Measurements from ENCODE around the gene RBM10.

Gene RBM10

DNA sequence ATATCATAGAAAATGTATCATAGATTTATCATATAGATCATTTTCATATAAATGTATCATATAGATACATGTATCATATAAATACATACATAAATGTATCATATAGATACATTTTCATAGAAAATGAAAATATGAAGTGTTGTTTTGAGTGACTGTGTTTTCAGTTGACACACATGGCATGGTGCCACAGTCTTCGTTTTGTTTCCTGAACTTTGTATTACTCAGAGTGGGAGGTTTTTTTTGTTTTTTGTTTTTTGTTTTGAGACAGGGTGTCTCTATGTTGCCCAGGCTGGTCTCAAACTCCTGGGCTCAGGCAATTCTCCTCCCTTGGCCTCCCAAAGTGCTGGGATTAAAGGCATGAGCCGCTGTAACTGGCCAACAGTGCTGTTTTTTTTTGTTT lies 3.9 kb downstream of the RBM10 start:
- no peak overlapping the region for H3K4me3 Mint-ChIP-seq
- no peaks in the 10 kb centered on the region for H3K27me3 Mint-ChIP-seq (ENCODE audit: low read depth, poor library complexity)
- H3K9me3 Mint-ChIP-seq, result peaks cover 56% of the 10 kb centered on the region
- no peak overlapping the region for H3K27ac Mint-ChIP-seq
- peaks cover 50% of the 10 kb centered on the region for H3K36me3 Mint-ChIP-seq (ENCODE audit: low read depth)
- no peak for TF ChIP-seq CTCF (IDR thresholded peaks at IDR 0.05)
- peaks cover 25% of the 10 kb centered on the region for H3K4me1 Mint-ChIP-seq
- DNase-seq, result no peak

DNA sequence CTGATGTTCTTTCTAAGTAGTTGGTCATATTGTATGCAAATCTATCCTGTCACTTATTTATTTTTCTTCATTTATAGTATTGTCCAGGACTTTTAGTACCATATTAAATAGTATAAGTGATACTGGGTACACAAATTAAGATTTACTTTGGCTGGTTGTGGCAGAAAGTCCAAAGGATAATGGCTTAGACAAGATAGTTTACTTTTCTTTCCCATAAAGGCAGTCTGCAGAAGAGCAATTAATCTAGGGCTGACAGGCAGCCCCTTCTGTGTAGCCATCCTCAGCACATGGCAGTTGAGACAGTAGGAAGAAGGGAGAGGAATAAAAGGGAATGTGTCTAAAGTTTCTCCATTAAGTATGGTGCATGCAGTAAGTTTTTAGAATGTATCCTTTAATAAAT lies 6.4 kb downstream of the RBM10 start:
- no peak for TF ChIP-seq CTCF (IDR thresholded peaks at IDR 0.05)
- H3K27me3 Mint-ChIP-seq (ENCODE audit: low read depth, poor library complexity), result no peaks in the 10 kb centered on the region
- H3K9me3 Mint-ChIP-seq, result peaks cover 60% of the 10 kb centered on the region
- peaks cover 16% of the 10 kb centered on the region for H3K4me1 Mint-ChIP-seq
- H3K4me3 Mint-ChIP-seq, result no peak overlapping the region
- no peak for DNase-seq
- no peak overlapping the region for H3K27ac Mint-ChIP-seq
- H3K36me3 Mint-ChIP-seq (ENCODE audit: low read depth), result peaks cover 65% of the 10 kb centered on the region

DNA sequence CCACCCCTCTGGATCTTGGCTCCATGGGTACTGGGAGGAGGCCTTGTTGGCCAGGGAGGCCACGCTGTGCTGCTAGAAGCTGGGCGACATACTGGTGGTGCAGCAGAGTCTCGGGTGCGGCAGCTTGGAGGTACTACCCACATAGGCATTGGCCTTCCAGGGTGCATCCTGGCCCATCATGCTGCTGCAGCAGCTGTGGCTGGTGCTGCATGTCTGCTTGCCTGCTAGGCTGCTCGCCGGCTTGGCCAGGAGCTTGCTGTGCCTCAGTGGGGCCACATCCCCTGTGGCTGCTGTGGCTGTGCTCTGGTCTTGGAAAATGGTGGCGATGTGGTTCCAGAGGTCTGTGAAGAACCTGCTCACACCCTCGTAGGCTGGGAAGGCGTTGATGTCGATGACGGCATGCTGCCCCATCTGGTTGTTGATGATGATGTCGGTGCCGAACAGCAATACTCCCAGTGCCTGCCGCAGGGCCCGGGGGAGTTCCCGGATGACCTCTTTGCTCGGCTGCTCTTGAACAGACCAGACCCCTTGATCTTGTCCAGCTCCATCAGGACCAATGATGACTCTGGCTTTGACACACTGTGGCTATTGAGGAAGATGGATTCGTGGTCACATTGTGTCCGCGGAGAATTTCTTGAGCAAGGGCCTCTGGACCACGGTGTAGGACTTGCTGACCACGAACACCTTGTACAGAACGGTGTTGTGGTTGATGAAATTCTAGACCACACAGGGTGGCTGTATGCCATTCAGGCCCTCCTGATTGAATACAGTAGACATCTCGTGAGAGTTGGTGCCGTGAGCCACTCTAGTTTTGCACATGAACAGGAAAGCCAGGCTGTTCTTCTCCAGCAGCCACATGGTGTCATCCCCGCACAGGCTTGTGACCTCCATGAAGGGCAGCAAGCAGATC lies 11.8 kb downstream of the RBM10 start:
- DNase-seq, result no peak
- peaks cover 76% of the 10 kb centered on the region for H3K36me3 Mint-ChIP-seq (ENCODE audit: low read depth)
- no peak overlapping the region for H3K27ac Mint-ChIP-seq
- TF ChIP-seq CTCF (IDR thresholded peaks at IDR 0.05), result no peak
- no peaks in the 10 kb centered on the region for H3K27me3 Mint-ChIP-seq (ENCODE audit: low read depth, poor library complexity)
- H3K4me3 Mint-ChIP-seq, result no peak overlapping the region
- no peaks in the 10 kb centered on the region for H3K4me1 Mint-ChIP-seq
- peaks cover 75% of the 10 kb centered on the region for H3K9me3 Mint-ChIP-seq

DNA sequence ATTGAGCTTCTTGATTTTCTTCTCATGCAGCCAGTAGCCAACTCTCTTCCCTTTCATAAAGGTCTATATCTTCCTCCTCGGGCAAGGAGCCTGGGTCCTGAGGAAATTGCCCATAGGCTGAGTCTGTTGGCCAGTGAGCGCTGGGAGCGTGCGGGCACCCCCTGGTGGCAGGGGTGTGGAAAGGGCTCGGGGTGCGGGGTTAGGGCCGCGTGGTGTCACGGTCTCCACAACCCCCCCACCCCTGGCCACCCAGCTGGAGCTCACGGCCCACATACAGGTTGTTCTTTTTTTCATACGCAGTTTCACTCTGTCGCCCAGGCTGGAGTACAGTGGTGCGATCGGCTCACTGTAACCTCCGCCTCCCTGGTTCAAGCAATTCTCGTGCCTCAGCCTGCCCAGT lies 13.1 kb downstream of the RBM10 start:
- H3K27me3 Mint-ChIP-seq (ENCODE audit: low read depth, poor library complexity), result peaks cover 3% of the 10 kb centered on the region
- no peak overlapping the region for H3K27ac Mint-ChIP-seq
- H3K4me3 Mint-ChIP-seq, result no peak overlapping the region
- DNase-seq, result no peak
- no peaks in the 10 kb centered on the region for H3K4me1 Mint-ChIP-seq
- TF ChIP-seq CTCF (IDR thresholded peaks at IDR 0.05), result no peak
- peaks cover 88% of the 10 kb centered on the region for H3K36me3 Mint-ChIP-seq (ENCODE audit: low read depth)
- peaks cover 80% of the 10 kb centered on the region for H3K9me3 Mint-ChIP-seq

DNA sequence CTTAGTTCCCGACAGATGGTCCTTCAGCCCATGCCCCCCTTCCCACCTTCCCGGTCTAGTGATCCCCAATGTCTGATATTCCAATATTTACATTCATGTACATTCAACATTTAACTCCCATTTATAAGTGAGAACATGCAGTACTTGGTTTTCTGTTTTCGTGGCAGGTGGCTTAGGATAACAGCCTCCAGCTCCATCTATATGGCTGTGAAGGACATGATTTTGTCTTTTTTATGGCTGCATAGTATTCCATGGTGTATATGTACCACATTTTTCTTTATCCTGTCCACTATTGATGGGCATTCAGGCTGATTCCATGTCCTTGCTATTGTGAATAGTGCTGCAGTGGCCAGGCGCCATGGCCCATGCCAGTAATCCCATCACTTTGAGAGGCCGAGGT lies 13.8 kb downstream of the RBM10 start:
- H3K4me3 Mint-ChIP-seq, result no peak overlapping the region
- DNase-seq, result no peak
- H3K27me3 Mint-ChIP-seq (ENCODE audit: low read depth, poor library complexity), result peaks cover 3% of the 10 kb centered on the region
- H3K9me3 Mint-ChIP-seq, result peaks cover 77% of the 10 kb centered on the region
- peaks cover 86% of the 10 kb centered on the region for H3K36me3 Mint-ChIP-seq (ENCODE audit: low read depth)
- H3K27ac Mint-ChIP-seq, result no peak overlapping the region
- TF ChIP-seq CTCF (IDR thresholded peaks at IDR 0.05), result no peak
- H3K4me1 Mint-ChIP-seq, result no peaks in the 10 kb centered on the region

DNA sequence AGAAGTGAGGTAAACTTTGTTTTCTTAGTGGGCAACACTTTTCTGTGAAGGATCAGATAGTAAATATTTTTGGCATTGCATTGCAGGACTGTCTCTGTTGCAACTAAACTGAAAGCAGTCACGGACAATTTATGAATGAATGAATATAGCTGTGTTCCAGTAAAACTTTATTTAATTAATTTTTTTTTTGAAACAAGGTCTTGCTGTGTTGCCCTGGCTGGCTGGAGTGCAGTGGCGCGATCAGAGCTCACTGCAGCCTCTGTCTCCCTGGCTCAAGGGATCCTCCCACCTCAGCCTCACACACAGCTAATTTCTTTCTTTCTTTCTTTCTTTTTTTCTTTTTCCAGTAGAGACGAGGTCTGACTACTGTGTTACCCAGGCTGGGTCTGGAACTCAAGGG lies 15.8 kb downstream of the RBM10 start:
- Mint-ChIP-seq H3K36me3 (ENCODE audit: low read depth) (peaks cover 90% of the 10 kb centered on the region), H3K9me3 (peaks cover 82% of the 10 kb centered on the region), H3K4me3 (no peak overlapping the region), H3K4me1 (no peaks in the 10 kb centered on the region), H3K27ac (no peak overlapping the region), H3K27me3 (ENCODE audit: low read depth, poor library complexity) (peaks cover 3% of the 10 kb centered on the region)
- no peak for TF ChIP-seq CTCF (IDR thresholded peaks at IDR 0.05)
- DNase-seq, result no peak
